GM12878 (cell line): ENCODE data around the gene SOX12. TPM values are rescaled to one million over a fixed set of nuclear protein-coding genes. Genes with fewer than 3 reads are reported as not detected.

Source experiments
- BCL11A ChIP-seq: IDR thresholded peaks from 2 replicates; pipeline ENCODE4 v1.6.1; 2011; ENCODE audit warnings: low read depth, low read length
- BMI1 ChIP-seq: fragments of 450-650 bp; IDR thresholded peaks from 2 replicates; pipeline ENCODE4 v1.6.1; 2016; ENCODE audit warnings: mild to moderate bottlenecking, moderate library complexity, borderline replicate concordance
- CHD2 ChIP-seq: IDR thresholded peaks from 2 replicates; pipeline ENCODE4 v1.6.1; 2011; ENCODE audit warnings: low read depth, low read length, improper control_type of control experiment, borderline replicate concordance
- CTCF ChIP-seq, 3 experiments: IDR thresholded peaks in 2 of 3; conservative IDR thresholded peaks in 1 of 3; 2 replicates each; pipeline ENCODE4 v1.5.1; 2011; ENCODE audit warnings: low read depth in 3 of 3, low read length in 3 of 3, mild to moderate bottlenecking in 3 of 3, control low read depth in 2 of 3, moderate library complexity in 2 of 3, inconsistent platforms in 1 of 3, mixed read lengths in 1 of 3; ENCODE audit not compliant: control insufficient read depth in 2 of 3, insufficient read depth in 1 of 3; ENCODE audit errors: extremely low read depth in 1 of 3
- ETV6 ChIP-seq, 2 experiments: fragments of 450-650 bp in 1 of 2; IDR thresholded peaks in 1 of 2; conservative IDR thresholded peaks in 1 of 2; 2 replicates each; pipeline ENCODE4 v1.6.1; 2014; ENCODE audit warnings: antibody characterized with exemption in 1 of 2, borderline replicate concordance in 1 of 2, low read depth in 1 of 2, mild to moderate bottlenecking in 1 of 2, moderate library complexity in 1 of 2
- FOXK2 ChIP-seq: fragments of 450-650 bp; IDR thresholded peaks from 2 replicates; pipeline ENCODE4 v1.6.1; 2017; ENCODE audit warnings: mild to moderate bottlenecking, moderate library complexity
- GABPA ChIP-seq: IDR thresholded peaks from 2 replicates; pipeline ENCODE4 v1.6.1; 2014; ENCODE audit warnings: antibody characterized with exemption, low read depth, mild to moderate bottlenecking, inconsistent platforms
- HDGF ChIP-seq: fragments of 450-650 bp; IDR thresholded peaks from 2 replicates; pipeline ENCODE4 v1.6.1; 2016; ENCODE audit warnings: antibody characterized with exemption
- JUNB ChIP-seq: IDR thresholded peaks from 2 replicates; pipeline ENCODE4 v1.6.1; 2016; ENCODE audit warnings: antibody characterized with exemption, mild to moderate bottlenecking
- MTA2 ChIP-seq: fragments of 450-650 bp; IDR thresholded peaks from 2 replicates; pipeline ENCODE4 v1.6.1; 2016; ENCODE audit warnings: low read depth, mild to moderate bottlenecking, moderate library complexity
- MXI1 ChIP-seq: fragments of 150-350 bp; IDR thresholded peaks from 2 replicates; pipeline ENCODE4 v1.6.1; 2011; ENCODE audit warnings: low read depth, mild to moderate bottlenecking, inconsistent platforms, low read length, improper control_type of control experiment
- NR2C1 ChIP-seq: fragments of 450-650 bp; IDR thresholded peaks from 2 replicates; pipeline ENCODE4 v1.6.1; 2017; ENCODE audit warnings: antibody characterized with exemption, mild to moderate bottlenecking, moderate library complexity
- PML ChIP-seq: IDR thresholded peaks from 2 replicates; pipeline ENCODE4 v1.6.1; 2012; ENCODE audit warnings: low read length, inconsistent platforms
- POLR2AphosphoS5 ChIP-seq: IDR thresholded peaks from 2 replicates; pipeline ENCODE4 v1.6.1; 2011; ENCODE audit warnings: mild to moderate bottlenecking, low read length, inconsistent platforms
- POU2F2 ChIP-seq: IDR thresholded peaks from 3 replicates; pipeline ENCODE4 v1.6.1; 2011; ENCODE audit warnings: low read depth, mild to moderate bottlenecking, low read length, borderline replicate concordance
- SIN3A ChIP-seq: IDR thresholded peaks from 2 replicates; pipeline ENCODE4 v1.6.1; 2012; ENCODE audit warnings: low read depth, low read length, improper control_type of control experiment
- SMAD5 ChIP-seq: IDR thresholded peaks from 2 replicates; pipeline ENCODE4 v1.6.1; 2016; ENCODE audit warnings: antibody characterized with exemption, low read depth
- TBL1XR1 ChIP-seq: IDR thresholded peaks from 2 replicates; pipeline ENCODE4 v1.6.1; 2012; ENCODE audit warnings: low read depth, low read length, improper control_type of control experiment
- YBX1 ChIP-seq: fragments of 450-650 bp; IDR thresholded peaks from 2 replicates; pipeline ENCODE4 v1.6.1; 2016; ENCODE audit warnings: antibody characterized with exemption
- ZNF274 ChIP-seq: IDR thresholded peaks from one replicate; pipeline ENCODE4 v1.8.0; 2011; ENCODE audit not compliant: insufficient read length, insufficient read depth
- ZNF384 ChIP-seq: IDR thresholded peaks from 2 replicates; pipeline ENCODE4 v1.6.1; 2012; ENCODE audit warnings: low read depth, mild to moderate bottlenecking, low read length, improper control_type of control experiment, borderline replicate concordance
- ZZZ3 ChIP-seq: IDR thresholded peaks from 2 replicates; pipeline ENCODE4 v1.6.1; 2011; ENCODE audit warnings: low read depth; ENCODE audit not compliant: control insufficient read depth, insufficient read length
- polyA plus RNA-seq, 11 experiments: library from polyadenylated mRNA; depleted of rRNA in 4 of 11; unstranded in 6 of 11; stranded (reverse) in 5 of 11; fragments of >200 nt; fragmentation: Nextera tagmentation in 4 of 11; fragmentation: Illumina TruSeq in 1 of 11; extraction: Ambion mirVana in 4 of 11; extraction: Trizol in 1 of 11; gene quantifications; 1 replicate in 1 of 11; 2 replicates in 10 of 11; pipeline versions ENCODE4 v1.2.1 to v1.2.3, GENCODE V29; 2011 to 2016; ENCODE audit warnings: inconsistent platforms in 2 of 11, missing spikeins in 2 of 11, low read depth in 1 of 11
- total RNA-seq, 4 experiments: library from RNA; depleted of rRNA in 3 of 4; stranded (reverse); fragments of >200 nt in 3 of 4; fragmentation: Illumina TruSeq in 1 of 4; extraction: Trizol in 1 of 4; gene quantifications; 2 replicates each; pipeline versions ENCODE4 v1.2.1 to v1.2.3, GENCODE V29; 2013 to 2021
- TF ChIP-seq, protein P1 (sequence below): fragments of 450-650 bp; formaldehyde crosslinking; IDR thresholded peaks from 2 replicates; pipeline ENCODE4 v1.4.0; 2020; ENCODE audit warnings: mild to moderate bottlenecking, moderate library complexity
- TF ChIP-seq, protein P2 (sequence below): fragments of 450-650 bp; IDR thresholded peaks from 2 replicates; pipeline ENCODE4 v1.6.1; 2017; ENCODE audit warnings: low read depth, mild to moderate bottlenecking, moderate library complexity

The SOX12 gene
- total and polyA plus RNA-seq, 10 of the 15 experiments (the other 5 are each of a cell fraction or from before 2014, with no cell fraction given) = 0.50 to 17.9 (median 1.4) TPM

- TF ChIP-seq, protein P1, sequence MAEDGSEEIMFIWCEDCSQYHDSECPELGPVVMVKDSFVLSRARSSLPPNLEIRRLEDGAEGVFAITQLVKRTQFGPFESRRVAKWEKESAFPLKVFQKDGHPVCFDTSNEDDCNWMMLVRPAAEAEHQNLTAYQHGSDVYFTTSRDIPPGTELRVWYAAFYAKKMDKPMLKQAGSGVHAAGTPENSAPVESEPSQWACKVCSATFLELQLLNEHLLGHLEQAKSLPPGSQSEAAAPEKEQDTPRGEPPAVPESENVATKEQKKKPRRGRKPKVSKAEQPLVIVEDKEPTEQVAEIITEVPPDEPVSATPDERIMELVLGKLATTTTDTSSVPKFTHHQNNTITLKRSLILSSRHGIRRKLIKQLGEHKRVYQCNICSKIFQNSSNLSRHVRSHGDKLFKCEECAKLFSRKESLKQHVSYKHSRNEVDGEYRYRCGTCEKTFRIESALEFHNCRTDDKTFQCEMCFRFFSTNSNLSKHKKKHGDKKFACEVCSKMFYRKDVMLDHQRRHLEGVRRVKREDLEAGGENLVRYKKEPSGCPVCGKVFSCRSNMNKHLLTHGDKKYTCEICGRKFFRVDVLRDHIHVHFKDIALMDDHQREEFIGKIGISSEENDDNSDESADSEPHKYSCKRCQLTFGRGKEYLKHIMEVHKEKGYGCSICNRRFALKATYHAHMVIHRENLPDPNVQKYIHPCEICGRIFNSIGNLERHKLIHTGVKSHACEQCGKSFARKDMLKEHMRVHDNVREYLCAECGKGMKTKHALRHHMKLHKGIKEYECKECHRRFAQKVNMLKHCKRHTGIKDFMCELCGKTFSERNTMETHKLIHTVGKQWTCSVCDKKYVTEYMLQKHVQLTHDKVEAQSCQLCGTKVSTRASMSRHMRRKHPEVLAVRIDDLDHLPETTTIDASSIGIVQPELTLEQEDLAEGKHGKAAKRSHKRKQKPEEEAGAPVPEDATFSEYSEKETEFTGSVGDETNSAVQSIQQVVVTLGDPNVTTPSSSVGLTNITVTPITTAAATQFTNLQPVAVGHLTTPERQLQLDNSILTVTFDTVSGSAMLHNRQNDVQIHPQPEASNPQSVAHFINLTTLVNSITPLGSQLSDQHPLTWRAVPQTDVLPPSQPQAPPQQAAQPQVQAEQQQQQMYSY (CRISPR knock-in tag) = no peak
- no peak for TF ChIP-seq ZZZ3
- no peak for TF ChIP-seq JUNB
- TF ChIP-seq TBL1XR1 = 0 out of 2 replicates have a peak, but pooled peaks have one; percentile 49
- TF ChIP-seq BMI1 = peak; percentile 94
- no peak for TF ChIP-seq MTA2
- TF ChIP-seq MXI1 = peak; percentile 94
- no peak for TF ChIP-seq NR2C1
- no peak for TF ChIP-seq FOXK2
- no peak for TF ChIP-seq YBX1
- TF ChIP-seq ETV6 (conservative IDR thresholded peaks at IDR 0.05 in 1 of 2, IDR thresholded peaks at IDR 0.05 in 1 of 2; ENCODE audit: borderline replicate concordance in 1 of 2, low read depth in 1 of 2) = no peak
- TF ChIP-seq PML = no peak
- no peak for TF ChIP-seq GABPA
- no peak for TF ChIP-seq BCL11A
- 0 out of 2 replicates have a peak, but pooled peaks have one; percentile 43 for TF ChIP-seq HDGF
- TF ChIP-seq ZNF274 = no peak
- peak; percentile 97 for TF ChIP-seq SIN3A
- 0 out of 2 replicates have a peak, but pooled peaks have one; percentile 43 for TF ChIP-seq POLR2AphosphoS5
- peak; percentile 92 for TF ChIP-seq ZNF384
- no peak for TF ChIP-seq POU2F2
- TF ChIP-seq CTCF (IDR thresholded peaks at IDR 0.05 in 2 of 3, conservative IDR thresholded peaks at IDR 0.05 in 1 of 3; ENCODE audit: control insufficient read depth in 2 of 3, extremely low read depth in 1 of 3, insufficient read depth in 1 of 3, low read depth in 3 of 3, low read length in 3 of 3) = peak in 2 of 3 experiments; percentile 17 to 37; a peak in 2 of 6 replicates
- peak; percentile 45; the same call in 1 of the 2 replicates for TF ChIP-seq SMAD5
- TF ChIP-seq, protein P2, sequence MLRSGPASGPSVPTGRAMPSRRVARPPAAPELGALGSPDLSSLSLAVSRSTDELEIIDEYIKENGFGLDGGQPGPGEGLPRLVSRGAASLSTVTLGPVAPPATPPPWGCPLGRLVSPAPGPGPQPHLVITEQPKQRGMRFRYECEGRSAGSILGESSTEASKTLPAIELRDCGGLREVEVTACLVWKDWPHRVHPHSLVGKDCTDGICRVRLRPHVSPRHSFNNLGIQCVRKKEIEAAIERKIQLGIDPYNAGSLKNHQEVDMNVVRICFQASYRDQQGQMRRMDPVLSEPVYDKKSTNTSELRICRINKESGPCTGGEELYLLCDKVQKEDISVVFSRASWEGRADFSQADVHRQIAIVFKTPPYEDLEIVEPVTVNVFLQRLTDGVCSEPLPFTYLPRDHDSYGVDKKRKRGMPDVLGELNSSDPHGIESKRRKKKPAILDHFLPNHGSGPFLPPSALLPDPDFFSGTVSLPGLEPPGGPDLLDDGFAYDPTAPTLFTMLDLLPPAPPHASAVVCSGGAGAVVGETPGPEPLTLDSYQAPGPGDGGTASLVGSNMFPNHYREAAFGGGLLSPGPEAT = peak; percentile 15; the same call in 1 of the 2 replicates
- peak; percentile 90 for TF ChIP-seq CHD2
These were observed 35.1 kb upstream of the SOX12 start, which contains the start of gene C20orf96 (continued) for GRCh38 chr20:290084-290831.
